ENCODE results near the gene TBXAS1. TPM values are rescaled to one million over a fixed set of nuclear protein-coding genes. Genes with fewer than 3 reads are reported as not detected.
"Not testable (repeated sequence)": the region's sequence is repeated elsewhere in the genome, so short reads cannot be mapped to it uniquely, and the experiment has no call there.

TBXAS1 gene
- total RNA-seq, 1 donor from 2014 or later, result 19.3 TPM

DNA sequence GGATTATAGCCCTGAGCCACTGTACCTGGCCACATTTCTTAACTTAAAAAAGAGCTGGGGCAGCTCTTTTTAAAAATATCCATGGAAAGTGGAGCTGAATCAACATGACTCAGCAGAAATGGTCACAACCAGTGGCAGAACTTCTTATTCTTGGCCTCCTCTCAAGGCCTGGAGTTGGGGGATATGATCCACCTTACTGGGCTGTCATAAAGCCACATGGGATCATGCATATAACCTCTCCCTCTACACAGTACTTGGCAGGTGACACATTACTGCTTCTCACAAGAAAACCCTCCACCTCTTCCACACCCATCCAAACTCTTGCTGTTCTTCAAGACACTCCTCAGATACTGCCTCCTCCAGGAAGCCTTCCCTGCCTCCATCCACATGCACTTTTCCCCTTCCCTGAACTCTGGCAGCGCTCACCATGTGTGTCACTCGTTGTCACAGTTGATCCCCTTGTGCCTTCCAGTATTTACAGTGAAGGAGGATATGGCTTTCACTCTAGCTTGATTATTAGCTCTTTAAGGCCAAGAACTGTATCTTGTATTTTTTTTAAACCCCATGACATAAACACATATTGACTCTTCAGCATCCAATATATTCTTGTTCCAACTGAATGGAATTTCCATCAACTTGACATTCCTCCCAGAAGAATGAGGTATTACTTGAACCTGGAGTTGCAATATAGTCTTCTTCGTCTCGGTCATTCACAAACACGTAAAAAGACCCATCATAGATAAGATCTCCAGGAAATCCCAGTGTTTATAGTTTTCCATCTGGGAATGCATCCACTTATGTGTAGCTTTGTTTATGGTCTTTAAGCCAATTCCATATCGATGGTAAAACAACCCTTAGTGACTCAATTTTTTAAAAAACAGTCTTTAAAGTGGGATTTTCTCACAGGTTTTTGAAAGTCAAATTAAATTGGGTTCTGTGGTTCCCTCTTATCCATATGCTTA, 85.5 kb downstream of the TBXAS1 start:
- DNase-seq (ENCODE audit: low spot score), result no peak

GRCh38 chr7:139915268-139915863, 86.3 kb downstream of the TBXAS1 start:
- no peak for DNase-seq (ENCODE audit: low spot score)

DNA sequence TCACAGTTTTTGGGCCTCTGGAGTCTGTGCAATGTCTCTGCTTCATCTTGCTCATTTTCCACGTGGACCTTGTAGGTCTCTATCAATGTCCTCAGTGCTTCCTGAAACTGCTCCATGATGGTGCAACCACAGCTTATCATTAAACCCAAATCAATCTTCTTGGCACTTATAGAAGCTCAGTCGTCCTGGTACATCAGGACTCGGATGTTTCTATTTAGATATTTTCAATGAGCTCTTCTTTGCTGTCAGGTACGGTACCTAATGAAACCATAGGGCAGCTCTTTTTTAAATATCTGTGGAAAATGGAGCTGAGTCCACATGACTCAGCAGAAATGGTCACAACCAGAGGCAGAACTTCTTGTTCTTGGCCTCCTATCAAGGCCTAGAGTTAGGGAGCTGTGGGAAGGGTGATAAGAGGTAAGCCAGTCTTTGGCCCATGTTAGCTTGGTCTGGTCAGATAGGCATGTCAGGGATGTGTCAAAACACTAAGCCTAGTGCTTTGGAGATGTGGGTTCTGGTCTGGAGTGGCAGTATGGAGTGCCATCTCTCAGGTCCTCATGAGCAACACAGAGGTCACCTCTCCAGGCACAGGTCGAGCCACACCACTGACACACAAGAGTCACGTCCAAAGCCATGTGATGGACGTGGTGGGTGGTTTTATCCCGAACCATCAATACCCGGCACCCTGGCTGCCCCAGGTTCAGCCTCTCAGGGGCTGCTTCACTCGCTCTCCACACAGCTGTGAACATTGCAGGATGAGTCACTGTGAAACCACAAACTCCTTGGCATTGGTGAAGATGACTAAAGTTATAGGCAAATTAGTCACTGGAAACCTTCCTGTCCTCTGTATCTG, 87.0 kb downstream of the TBXAS1 start:
- peak; percentile 84 for DNase-seq (ENCODE audit: low spot score)

GRCh38 chr7:139916717-139917395, 87.8 kb downstream of the TBXAS1 start:
- no peak for DNase-seq (ENCODE audit: low spot score)

GRCh38 chr7:139917851-139918250, 88.8 kb downstream of the TBXAS1 start:
- DNase-seq (ENCODE audit: low spot score), result peak; percentile 62

DNA sequence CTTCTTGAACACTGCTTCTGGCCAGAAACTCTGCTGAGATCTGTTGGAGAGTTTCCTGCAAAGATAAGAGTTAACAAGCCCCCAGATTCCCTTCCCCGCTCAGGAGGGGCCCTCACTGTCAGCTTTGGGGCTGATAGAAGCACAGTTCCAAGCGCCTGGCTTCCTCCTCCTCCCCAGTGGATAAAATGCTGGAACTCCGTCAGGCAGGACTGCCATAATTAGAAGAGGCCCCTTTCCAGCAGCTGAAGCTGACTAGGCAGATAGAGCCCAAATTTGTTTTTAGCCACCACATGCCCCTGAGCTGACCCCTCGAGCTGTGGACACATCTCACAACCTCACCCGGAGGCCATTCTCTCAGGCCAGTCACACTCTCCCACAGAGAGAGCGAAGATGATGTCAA, 89.4 kb downstream of the TBXAS1 start:
- peak; percentile 83 for DNase-seq (ENCODE audit: low spot score)

GRCh38 chr7:139923090-139923489, 94.0 kb downstream of the TBXAS1 start:
- DNase-seq (ENCODE audit: low spot score), result no peak

- no peak for DNase-seq (ENCODE audit: low spot score)
Measured at GRCh38 chr7:139924461-139924860, 95.4 kb downstream of the TBXAS1 start.

DNA sequence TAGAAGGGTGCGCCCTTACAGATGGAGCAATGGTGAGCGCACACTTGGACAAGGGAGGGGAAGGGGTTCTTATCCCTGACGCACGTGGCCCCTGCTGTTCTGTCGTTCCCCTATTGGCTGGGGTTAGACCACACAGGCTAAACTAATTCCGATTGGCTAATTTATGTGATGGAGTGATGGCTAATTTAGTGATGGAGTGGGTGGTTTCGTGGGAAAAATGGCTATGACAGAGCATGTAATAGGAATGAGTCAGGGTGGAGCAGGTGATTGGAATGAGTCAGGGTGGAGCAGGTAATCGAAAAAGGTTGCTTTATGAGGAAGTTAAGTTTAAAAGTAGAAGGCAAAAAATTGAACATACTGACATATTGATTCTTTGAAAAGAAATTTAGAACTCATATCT, 100.2 kb downstream of the TBXAS1 start:
- not testable (repeated sequence) for DNase-seq (ENCODE audit: low spot score)

- DNase-seq (ENCODE audit: low spot score), result no peak
Measured at GRCh38 chr7:139930286-139930965, 101.4 kb downstream of the TBXAS1 start.

GRCh38 chr7:139931190-139931934, 102.3 kb downstream of the TBXAS1 start:
- no peak for DNase-seq (ENCODE audit: low spot score)

- no peak for DNase-seq (ENCODE audit: low spot score)
Measured at GRCh38 chr7:139932531-139932930, 103.5 kb downstream of the TBXAS1 start.

- DNase-seq (ENCODE audit: low spot score), result peak; percentile 72
Measured at GRCh38 chr7:139936760-139937310, 107.8 kb downstream of the TBXAS1 start.

DNA sequence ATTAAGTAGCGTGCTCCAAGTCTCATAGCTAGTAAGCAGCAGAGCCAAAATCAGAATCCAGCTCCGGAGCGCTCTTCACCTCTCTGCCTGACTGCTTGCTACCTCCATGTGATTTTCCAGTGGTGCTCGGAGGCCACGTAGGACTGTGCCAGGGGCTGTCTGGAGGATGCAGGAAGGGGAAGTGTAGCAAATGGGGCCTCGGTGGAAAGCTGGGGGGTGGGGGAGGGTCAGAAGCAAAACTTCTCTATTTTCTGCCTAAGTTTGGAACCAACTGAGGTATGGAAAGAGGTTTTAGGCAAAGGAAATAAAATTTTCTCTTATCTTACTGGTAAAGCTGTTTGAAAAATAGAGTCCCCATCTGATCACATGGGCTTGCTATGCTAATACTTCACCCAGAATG, 108.7 kb downstream of the TBXAS1 start:
- DNase-seq (ENCODE audit: low spot score), result peak; percentile 39

- DNase-seq (ENCODE audit: low spot score), result no peak
Measured at GRCh38 chr7:139940866-139941265, 111.8 kb downstream of the TBXAS1 start.

DNA sequence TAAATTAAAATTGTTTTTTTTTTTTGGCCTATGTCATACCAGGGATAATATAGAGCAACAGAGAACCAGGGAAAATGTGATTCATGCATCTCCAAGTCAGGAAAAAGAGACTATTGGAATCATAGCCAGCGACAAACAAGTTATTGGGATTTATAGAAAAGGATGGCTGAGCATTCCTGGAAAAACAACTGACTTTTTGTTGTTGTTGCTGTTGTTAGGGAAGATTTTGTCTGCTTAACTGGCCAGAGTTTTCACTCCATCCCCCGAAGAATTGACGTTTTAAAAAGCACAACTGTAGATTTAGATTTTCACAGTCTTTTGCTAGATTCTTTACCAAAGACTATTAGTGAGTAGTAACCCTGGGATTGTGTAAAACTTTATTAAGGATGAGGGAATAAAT, 112.4 kb downstream of the TBXAS1 start:
- no peak for DNase-seq (ENCODE audit: low spot score)

GRCh38 chr7:139941866-139942265, 112.8 kb downstream of the TBXAS1 start:
- no peak for DNase-seq (ENCODE audit: low spot score)

- DNase-seq (ENCODE audit: low spot score), result no peak
Measured at GRCh38 chr7:139942636-139943035, 113.6 kb downstream of the TBXAS1 start.

GRCh38 chr7:139943401-139943800, 114.3 kb downstream of the TBXAS1 start:
- no peak for DNase-seq (ENCODE audit: low spot score)

- no peak for DNase-seq (ENCODE audit: low spot score)
Measured at GRCh38 chr7:139944248-139944647, 115.2 kb downstream of the TBXAS1 start.

Data from umbilical cord (tissue), 2 donors.